Activated CD4-positive, alpha-beta memory T cell treated with anti-CD3 and anti-CD28 coated beads, Interleukin-2, amount 10 ng/mL, durations not matched to agents 7 days and 5 days (primary cell): ENCODE measurements around the gene ADAMTS17. TPM values are rescaled to one million over a fixed set of nuclear protein-coding genes. Genes with fewer than 3 reads are reported as not detected.

ENCODE experiments used
- CTCF ChIA-PET: fragments of 350-600 bp; sonication (Branson Sonifier 250); formaldehyde crosslinking; loops from one replicate; lab custom pipeline; 2021; ENCODE audit warnings: antibody characterized with exemption, inconsistent platforms; lab: Charles Lee
- POLR2A ChIA-PET: fragments of 350-600 bp; sonication (Branson Sonifier 250); formaldehyde crosslinking; loops from one replicate; lab custom pipeline; 2021; ENCODE audit warnings: antibody characterized with exemption; lab: Charles Lee
- DNase-seq: peaks from one replicate; pipeline ENCODE4 v3.0.0-alpha.2; 2020
- H3K27ac Mint-ChIP-seq: one replicate; pipeline ENCODE4 v1.8.0; 2021; ENCODE audit warnings: mild to moderate bottlenecking, mixed read lengths
- H3K27me3 Mint-ChIP-seq: one replicate; pipeline ENCODE4 v1.8.0; 2021; ENCODE audit warnings: mixed read lengths
- H3K36me3 Mint-ChIP-seq: one replicate; pipeline ENCODE4 v1.8.0; 2021; ENCODE audit warnings: low read depth, mixed read lengths
- H3K4me1 Mint-ChIP-seq: one replicate; pipeline ENCODE4 v1.8.0; 2021; ENCODE audit warnings: mixed read lengths
- H3K4me3 Mint-ChIP-seq: one replicate; pipeline ENCODE4 v1.8.0; 2021; ENCODE audit warnings: mild to moderate bottlenecking, mixed read lengths
- H3K9me3 Mint-ChIP-seq: one replicate; pipeline ENCODE4 v1.8.0; 2021; ENCODE audit warnings: mixed read lengths
- total RNA-seq, 2 experiments: library from RNA; stranded (reverse); gene quantifications; one replicate each; pipeline ENCODE4 v1.2.3, GENCODE V29; 2021

Gene ADAMTS17
- total RNA-seq, 2 experiments from 2014 or later, result 0.38 to 0.68 TPM

DNA sequence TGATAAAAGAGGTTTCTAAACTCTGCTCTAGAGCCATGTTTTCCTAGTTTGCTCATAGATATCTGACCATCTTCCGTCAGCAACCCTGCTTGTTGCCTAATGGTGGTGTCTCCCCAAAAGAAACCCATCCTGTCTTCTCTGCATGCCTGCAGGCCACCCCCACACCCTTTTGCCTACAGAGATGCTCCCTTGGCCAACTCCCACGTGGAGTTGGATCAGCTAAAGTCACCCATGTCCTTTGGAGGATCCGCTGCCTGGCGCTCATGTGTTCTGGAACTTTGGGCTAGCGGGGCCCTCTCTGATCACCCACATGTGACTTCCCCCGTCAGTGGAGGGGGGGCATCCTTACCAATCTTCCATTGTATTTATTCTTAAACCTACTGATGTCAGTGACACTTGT, 185.6 kb downstream of the ADAMTS17 start:
- H3K36me3 Mint-ChIP-seq, result no peaks in the 10 kb centered on the region
- ChIA-PET POLR2A (no interaction called here), CTCF (no interaction called here)
- no peak overlapping the region for H3K27ac Mint-ChIP-seq
- DNase-seq, result no peak
- H3K27me3 Mint-ChIP-seq, result no peaks in the 10 kb centered on the region
- H3K4me3 Mint-ChIP-seq, result no peak overlapping the region
- no peaks in the 10 kb centered on the region for H3K4me1 Mint-ChIP-seq
- H3K9me3 Mint-ChIP-seq, result no peaks in the 10 kb centered on the region

DNA sequence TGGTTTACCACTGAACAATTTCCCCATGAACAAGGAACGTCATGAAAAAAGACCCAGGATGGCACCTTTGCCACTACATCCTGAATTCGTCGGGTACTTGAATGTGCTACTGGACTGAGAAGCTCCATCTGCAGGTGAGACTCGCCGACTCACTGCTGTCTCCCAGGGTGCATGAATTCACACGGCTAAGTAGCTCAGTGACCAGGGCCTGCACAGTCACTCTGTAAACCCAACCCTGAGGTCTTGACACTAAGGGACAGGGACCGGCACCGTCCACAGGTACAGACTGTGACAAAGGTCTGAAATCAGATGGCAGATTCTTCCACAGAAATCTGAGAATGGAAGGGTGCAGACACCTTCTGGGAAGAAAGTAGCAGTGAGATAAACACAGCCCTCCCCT, 187.4 kb downstream of the ADAMTS17 start:
- ChIA-PET CTCF (no interaction called here), POLR2A (no interaction called here)
- H3K4me1 Mint-ChIP-seq, result no peaks in the 10 kb centered on the region
- no peaks in the 10 kb centered on the region for H3K36me3 Mint-ChIP-seq
- no peak overlapping the region for H3K4me3 Mint-ChIP-seq
- no peak overlapping the region for H3K27ac Mint-ChIP-seq
- peaks cover 7% of the 10 kb centered on the region for H3K9me3 Mint-ChIP-seq
- no peaks in the 10 kb centered on the region for H3K27me3 Mint-ChIP-seq
- DNase-seq, result no peak

DNA sequence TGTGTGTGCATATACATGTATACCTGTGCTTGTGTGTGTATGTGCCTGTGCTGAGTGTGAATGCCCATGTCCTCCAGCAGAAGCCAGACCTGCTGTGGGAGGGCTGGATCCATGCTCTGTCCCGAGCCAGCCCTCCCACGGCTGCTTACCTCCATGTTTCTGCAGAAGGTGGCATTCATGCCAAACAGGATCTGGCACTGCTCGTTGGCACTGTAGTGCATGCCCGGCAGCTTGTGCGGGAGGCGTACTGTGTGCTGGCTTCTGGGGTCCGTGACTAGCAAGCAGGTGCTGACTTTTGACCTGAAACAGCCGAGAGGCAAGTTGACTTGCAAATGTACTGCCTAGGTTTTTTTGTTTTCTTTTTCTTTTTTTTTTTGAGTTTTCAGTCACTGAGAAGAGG, 189.3 kb downstream of the ADAMTS17 start:
- H3K4me3 Mint-ChIP-seq, result no peak overlapping the region
- ChIA-PET POLR2A (no interaction called here), CTCF (no interaction called here)
- H3K9me3 Mint-ChIP-seq, result peaks cover 20% of the 10 kb centered on the region
- no peak overlapping the region for H3K27ac Mint-ChIP-seq
- DNase-seq, result no peak
- H3K4me1 Mint-ChIP-seq, result no peaks in the 10 kb centered on the region
- no peaks in the 10 kb centered on the region for H3K36me3 Mint-ChIP-seq
- H3K27me3 Mint-ChIP-seq, result no peaks in the 10 kb centered on the region

DNA sequence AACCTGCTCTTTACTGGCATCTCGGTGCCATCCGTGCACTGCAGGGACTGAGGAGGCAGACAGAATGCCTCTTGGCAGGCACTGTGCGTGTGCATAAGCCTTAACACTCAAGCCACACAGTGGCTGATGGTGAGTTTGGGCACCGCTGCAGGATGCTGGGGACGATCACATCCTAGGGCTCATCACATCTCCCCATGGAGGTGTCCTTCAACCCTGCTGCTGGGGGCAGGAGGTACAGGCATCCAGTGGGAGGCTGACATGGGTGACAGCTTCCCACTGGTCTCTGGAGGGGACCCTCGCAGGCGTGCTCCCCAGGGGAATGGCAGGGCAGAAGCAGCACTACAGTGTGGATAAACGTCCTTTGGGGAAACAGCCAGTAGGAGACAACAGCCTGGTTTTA, 190.9 kb downstream of the ADAMTS17 start:
- Mint-ChIP-seq H3K9me3 (peaks cover 26% of the 10 kb centered on the region), H3K4me3 (no peak overlapping the region), H3K4me1 (no peaks in the 10 kb centered on the region), H3K27me3 (no peaks in the 10 kb centered on the region), H3K27ac (no peak overlapping the region), H3K36me3 (peaks cover 2% of the 10 kb centered on the region)
- no peak for DNase-seq
- CTCF ChIA-PET, result no interaction called here
- POLR2A ChIA-PET, result no interaction called here

DNA sequence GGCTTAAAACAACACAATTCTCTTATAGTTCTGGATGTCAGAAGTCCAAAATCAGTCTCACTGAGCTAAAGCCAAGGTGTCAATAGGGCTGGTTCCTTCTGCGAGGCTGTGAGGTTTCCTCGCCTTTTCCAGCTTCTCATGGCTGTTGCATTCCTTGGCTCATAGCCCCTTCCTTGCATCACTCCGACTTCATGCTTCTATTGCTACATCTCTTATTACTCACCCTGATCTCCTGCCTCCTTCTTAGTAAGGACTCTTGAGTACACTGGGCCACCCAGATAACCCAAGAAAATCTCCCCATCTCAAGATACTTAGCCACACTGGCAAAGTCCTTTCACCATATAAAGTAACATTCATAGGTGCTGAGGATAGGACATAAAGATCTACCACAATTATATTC, 193.9 kb downstream of the ADAMTS17 start:
- H3K4me3 Mint-ChIP-seq, result no peak overlapping the region
- POLR2A ChIA-PET, result no interaction called here
- H3K9me3 Mint-ChIP-seq, result peaks cover 26% of the 10 kb centered on the region

DNA sequence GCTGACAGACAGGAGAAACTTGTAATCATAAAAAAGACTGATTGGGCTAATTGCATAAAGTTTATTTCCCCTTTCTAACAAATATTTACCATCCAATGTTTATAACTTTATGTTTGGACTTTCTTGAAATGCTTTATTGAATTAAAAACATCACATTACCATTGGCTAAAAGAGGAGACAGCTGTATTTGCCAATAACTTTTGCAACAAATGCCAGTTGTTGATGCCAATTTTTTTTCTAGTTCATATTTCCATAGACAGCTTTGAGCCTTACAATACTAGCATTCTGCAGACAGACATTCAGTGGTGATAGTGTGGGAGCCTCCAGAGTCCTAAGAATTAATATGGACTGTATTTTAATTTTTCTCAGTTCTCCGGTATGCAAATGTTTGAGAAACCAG, 198.4 kb downstream of the ADAMTS17 start:
- POLR2A ChIA-PET, result no interaction called here
- Mint-ChIP-seq H3K27ac (no peak overlapping the region), H3K4me3 (no peak overlapping the region), H3K9me3 (peaks cover 11% of the 10 kb centered on the region), H3K27me3 (no peaks in the 10 kb centered on the region), H3K4me1 (peaks cover 3% of the 10 kb centered on the region), H3K36me3 (peaks cover 2% of the 10 kb centered on the region)
- CTCF ChIA-PET, result no interaction called here
- DNase-seq, result no peak

More for the DNA sequence above, 193.9 kb downstream of the ADAMTS17 start:
- no peak for DNase-seq
- Mint-ChIP-seq H3K36me3 (peaks cover 2% of the 10 kb centered on the region), H3K4me1 (no peaks in the 10 kb centered on the region), H3K27me3 (no peaks in the 10 kb centered on the region), H3K27ac (no peak overlapping the region)
- CTCF ChIA-PET, result no interaction called here

DNA sequence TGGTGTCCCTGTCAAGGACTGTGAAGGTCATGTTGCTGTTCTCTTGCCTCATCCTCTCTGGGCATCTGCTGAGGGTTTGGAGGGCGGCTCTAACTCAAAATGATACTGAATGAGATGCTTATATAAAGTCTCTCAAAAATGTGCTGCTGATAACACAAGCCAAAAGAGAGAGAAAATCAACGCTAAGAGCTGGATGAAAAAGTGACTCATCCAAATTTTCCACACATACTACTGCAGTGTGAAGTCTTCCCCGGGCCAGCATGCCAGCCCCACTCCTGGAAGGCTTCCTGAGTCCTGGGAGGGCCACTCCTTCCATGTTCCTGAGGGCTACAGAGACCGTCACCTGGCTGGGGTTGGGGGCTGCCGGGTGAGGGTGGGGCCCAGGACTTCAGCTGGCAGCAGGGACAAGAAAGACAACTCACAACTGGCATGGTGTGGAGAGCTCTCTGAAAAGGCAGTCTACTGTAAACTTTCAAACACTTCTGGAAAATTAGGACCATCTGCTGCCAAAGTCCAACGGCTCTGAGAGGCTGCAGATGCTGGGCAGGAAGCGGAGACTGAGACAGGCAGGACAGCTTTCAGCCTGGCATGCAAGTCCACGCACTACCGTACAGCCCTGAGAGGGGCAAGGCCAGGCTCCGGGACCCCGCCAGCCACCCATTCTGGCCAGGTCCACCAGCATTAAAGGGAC, 200.3 kb downstream of the ADAMTS17 start:
- H3K4me1 Mint-ChIP-seq, result peaks cover 3% of the 10 kb centered on the region
- H3K4me3 Mint-ChIP-seq, result no peak overlapping the region
- DNase-seq, result no peak
- H3K36me3 Mint-ChIP-seq, result no peaks in the 10 kb centered on the region
- CTCF ChIA-PET, result no interaction called here
- no peak overlapping the region for H3K27ac Mint-ChIP-seq
- no peaks in the 10 kb centered on the region for H3K27me3 Mint-ChIP-seq
- H3K9me3 Mint-ChIP-seq, result peaks cover 3% of the 10 kb centered on the region
- POLR2A ChIA-PET, result no interaction called here

DNA sequence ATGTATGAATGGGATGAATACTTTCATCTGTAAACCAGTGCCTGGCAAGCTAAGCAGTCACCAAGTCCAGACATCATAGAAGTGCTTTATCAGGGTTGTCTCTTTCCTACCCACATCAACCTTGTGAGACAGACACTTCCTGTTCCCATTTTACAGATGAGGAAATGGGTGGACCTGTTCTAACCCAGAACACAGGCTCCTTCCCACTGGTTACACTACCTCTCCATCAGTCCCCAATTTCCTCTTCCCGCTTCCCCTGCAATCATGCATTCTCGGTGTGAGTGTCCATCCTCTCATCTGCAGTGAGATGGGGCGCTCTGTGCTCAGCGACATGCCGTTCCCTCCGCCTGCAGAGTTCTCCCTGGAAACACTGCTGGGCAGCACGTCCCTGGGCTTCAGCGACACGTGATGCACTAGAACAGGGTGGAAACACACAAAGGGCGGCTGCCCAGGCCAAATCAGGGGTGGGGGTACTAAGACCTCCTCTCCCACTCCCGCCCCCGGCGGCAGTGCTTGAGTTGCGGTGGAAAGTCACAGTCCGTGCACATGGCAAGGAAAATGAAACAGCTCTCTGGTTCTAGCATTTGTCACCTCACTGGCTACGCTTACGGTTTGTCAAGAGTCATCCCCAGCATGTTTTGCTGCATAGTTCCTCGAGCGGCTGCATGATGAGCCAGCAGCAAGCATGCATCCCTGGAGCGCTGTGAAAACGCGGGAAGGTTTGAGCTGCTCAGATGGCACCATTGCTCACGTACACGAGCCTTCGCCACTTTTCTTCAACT, 201.1 kb downstream of the ADAMTS17 start:
- CTCF ChIA-PET, result no interaction called here
- peaks cover 3% of the 10 kb centered on the region for H3K4me1 Mint-ChIP-seq
- H3K4me3 Mint-ChIP-seq, result no peak overlapping the region
- H3K27ac Mint-ChIP-seq, result no peak overlapping the region
- DNase-seq, result no peak
- no peaks in the 10 kb centered on the region for H3K36me3 Mint-ChIP-seq
- POLR2A ChIA-PET, result no interaction called here
- no peaks in the 10 kb centered on the region for H3K27me3 Mint-ChIP-seq
- no peaks in the 10 kb centered on the region for H3K9me3 Mint-ChIP-seq

DNA sequence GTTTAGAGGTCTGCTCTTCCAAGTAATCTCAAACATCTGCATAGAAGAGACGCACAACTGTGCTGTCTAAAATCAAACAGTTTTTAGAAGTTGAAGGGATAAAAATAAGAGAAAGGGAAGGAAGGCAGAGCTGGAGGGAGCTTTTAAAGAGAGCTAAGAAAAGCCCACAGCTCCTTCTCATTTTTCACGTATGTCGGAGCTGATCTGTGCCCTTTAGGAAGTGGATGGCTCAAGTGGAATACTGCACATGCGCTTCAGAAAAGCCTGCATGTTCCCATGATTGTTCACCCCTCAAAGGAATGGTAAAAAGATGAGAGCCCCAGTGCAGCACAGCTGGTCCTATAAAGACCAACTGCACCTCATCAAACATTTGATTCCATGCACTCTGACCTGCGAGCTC, 207.2 kb downstream of the ADAMTS17 start:
- H3K27me3 Mint-ChIP-seq, result no peaks in the 10 kb centered on the region
- ChIA-PET POLR2A (no interaction called here), CTCF (no interaction called here)
- H3K4me3 Mint-ChIP-seq, result no peak overlapping the region
- H3K4me1 Mint-ChIP-seq, result peaks cover 2% of the 10 kb centered on the region
- DNase-seq, result no peak
- H3K9me3 Mint-ChIP-seq, result no peaks in the 10 kb centered on the region
- no peaks in the 10 kb centered on the region for H3K36me3 Mint-ChIP-seq
- no peak overlapping the region for H3K27ac Mint-ChIP-seq

DNA sequence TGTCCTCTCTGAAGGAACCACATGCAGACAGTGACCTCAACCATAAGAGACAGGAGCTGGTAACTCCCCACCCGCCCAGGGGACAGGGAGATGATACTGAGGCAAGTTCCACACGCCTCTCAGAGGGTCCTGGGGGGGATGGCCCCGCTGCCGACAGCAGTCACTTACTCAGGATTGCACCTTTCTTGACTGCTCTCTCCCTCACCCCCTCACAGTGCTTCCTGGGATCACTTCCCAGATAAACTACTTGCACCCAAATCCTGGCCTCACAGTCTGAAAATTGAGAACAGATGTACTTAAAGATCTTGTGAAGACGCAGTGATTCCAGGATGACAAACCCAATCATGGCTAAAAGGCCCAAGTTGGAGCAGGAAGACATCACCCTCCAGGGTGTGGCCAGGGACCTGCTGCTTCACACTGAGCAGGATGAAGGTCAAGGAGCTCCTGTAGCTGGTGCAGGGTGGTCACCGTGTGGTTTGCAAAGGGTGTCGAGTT, 207.6 kb downstream of the ADAMTS17 start:
- no peaks in the 10 kb centered on the region for H3K36me3 Mint-ChIP-seq
- no peak overlapping the region for H3K4me3 Mint-ChIP-seq
- DNase-seq, result no peak
- H3K9me3 Mint-ChIP-seq, result no peaks in the 10 kb centered on the region
- ChIA-PET POLR2A (no interaction called here), CTCF (no interaction called here)
- H3K27me3 Mint-ChIP-seq, result no peaks in the 10 kb centered on the region
- peaks cover 2% of the 10 kb centered on the region for H3K4me1 Mint-ChIP-seq
- H3K27ac Mint-ChIP-seq, result no peak overlapping the region

DNA sequence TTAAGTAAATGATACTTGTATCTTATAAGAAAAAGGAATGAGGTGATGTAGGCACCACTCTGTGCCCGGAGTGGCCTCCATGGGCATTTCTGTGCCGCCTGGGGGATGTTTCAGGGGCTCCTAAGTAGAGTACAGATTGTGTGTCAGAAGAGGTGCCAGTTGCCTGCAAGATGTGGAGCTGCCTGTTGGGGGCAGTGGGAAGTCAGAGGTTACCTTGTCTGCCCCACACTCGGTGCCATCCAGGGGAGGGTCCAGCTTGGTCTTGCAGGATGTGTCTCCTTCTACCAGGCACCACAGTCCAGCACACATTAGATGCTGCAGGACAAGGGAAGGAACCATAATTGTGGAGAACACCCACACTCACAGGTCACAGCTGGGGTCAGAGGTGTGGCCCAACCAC, 208.8 kb downstream of the ADAMTS17 start:
- H3K27ac Mint-ChIP-seq, result no peak overlapping the region
- ChIA-PET CTCF (no interaction called here), POLR2A (no interaction called here)
- no peak for DNase-seq
- H3K4me3 Mint-ChIP-seq, result no peak overlapping the region
- no peaks in the 10 kb centered on the region for H3K27me3 Mint-ChIP-seq
- peaks cover 2% of the 10 kb centered on the region for H3K4me1 Mint-ChIP-seq
- H3K9me3 Mint-ChIP-seq, result no peaks in the 10 kb centered on the region
- H3K36me3 Mint-ChIP-seq, result no peaks in the 10 kb centered on the region

DNA sequence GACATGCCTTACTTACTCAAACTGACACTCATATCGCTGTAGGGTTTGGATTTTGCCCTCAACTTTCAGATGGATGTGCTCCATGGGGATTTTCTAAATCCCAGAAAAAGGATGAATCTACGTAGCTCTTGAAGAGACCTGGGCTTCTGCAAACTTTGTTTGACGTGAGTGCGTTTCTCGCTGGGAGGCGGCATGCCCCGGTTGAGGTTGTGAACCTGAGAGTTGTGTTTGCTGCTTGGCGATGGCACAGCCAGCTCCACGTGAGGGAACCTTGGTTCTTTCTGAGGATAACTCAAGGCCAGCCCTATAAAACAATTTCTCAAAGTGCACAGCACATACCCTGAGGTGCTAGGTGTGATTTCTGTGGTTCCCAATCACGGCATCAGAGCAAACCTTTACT, 209.5 kb downstream of the ADAMTS17 start:
- Mint-ChIP-seq H3K36me3 (no peaks in the 10 kb centered on the region), H3K27me3 (no peaks in the 10 kb centered on the region), H3K27ac (no peak overlapping the region), H3K9me3 (no peaks in the 10 kb centered on the region), H3K4me1 (peaks cover 2% of the 10 kb centered on the region), H3K4me3 (no peak overlapping the region)
- DNase-seq, result no peak
- POLR2A ChIA-PET, result no interaction called here
- CTCF ChIA-PET, result interaction anchor here (1.0 kb wide), 1 partner anchor 21 kb away, joined by 3 read pairs; no protein-coding TSS in a partner anchor

DNA sequence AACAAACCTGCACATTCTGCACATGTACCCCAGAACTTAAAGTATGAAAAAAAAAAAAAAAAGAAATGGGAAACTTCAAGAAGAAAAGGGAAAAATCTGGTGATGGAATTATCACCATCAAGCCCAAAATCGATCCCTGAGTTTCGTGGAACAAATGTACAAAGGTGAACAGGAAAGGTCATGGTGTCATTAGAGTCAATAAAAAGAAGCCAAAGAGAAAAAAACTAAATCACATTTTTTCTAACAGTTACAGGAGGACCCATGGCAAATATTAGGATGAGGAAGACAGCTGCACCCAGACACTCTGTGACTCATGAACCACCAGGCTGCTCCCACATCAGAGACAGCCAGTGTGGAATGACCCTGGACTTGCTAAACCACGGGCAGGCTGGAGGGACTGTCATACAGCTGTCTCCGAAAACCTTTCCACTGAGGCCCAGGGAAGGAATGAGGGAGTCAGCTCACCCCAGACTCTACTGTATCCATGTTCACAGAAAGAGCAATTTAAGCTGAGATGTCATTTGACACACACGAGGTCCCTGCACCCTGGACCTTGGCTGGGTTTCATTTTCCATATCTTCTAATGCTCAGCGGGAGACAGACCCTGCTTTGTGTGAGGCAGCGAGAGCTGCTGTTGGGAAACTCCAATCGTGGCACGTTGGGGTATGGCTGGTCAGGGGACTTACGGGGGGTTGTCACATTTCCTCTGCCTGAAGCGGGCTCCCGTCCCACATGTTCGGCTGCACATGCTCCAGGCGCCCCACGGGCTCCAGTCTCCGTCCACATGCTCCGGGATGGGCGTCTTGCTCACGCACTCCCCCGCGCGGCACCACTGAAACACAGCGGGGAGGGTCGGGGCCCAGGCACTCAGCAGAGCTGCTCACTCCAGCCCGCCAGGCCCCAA, 210.2 kb downstream of the ADAMTS17 start:
- POLR2A ChIA-PET, result no interaction called here
- Mint-ChIP-seq H3K27ac (no peak overlapping the region), H3K36me3 (no peaks in the 10 kb centered on the region), H3K9me3 (no peaks in the 10 kb centered on the region), H3K4me1 (peaks cover 2% of the 10 kb centered on the region), H3K27me3 (no peaks in the 10 kb centered on the region), H3K4me3 (peak overlapping the region; percentile 30)
- DNase-seq, result peak; percentile 41
- CTCF ChIA-PET, result interaction anchor here (1.0 kb wide), 1 partner anchor 20 kb away, joined by 3 read pairs; no protein-coding TSS in a partner anchor
